22Rv1 (cell line): ENCODE results near the gene ANKRD36B.
"Not testable (repeated sequence)": the region's sequence is repeated elsewhere in the genome, so short reads cannot be mapped to it uniquely, and the experiment has no call there.

Experiments used
- CTCF ChIP-seq: fragments of 450-650 bp; IDR thresholded peaks from 2 replicates; pipeline ENCODE4 v1.5.1; 2017; ENCODE audit warnings: mild to moderate bottlenecking
- ZFX ChIP-seq: fragments of 450-650 bp; IDR thresholded peaks from 2 replicates; pipeline ENCODE4 v1.6.1; 2017; ENCODE audit warnings: antibody characterized with exemption, borderline replicate concordance

GRCh38 chr2:97596180-97596579, 6.5 kb upstream of the ANKRD36B start:
- TF ChIP-seq CTCF, ZFX: not testable (repeated sequence)
